GM19043 (cell line): ENCODE data around the gene HACD2.

Experiments used
- ATAC-seq: cut with Tn5 transposase; IDR thresholded peaks from one replicate; pipeline ENCODE4 v1.9.1; 2021; ENCODE audit warnings: low read depth; ENCODE audit not compliant: unreplicated experiment

HACD2 gene

GRCh38 chr3:123528130-123528529, 56.7 kb downstream of the HACD2 start:
- ATAC-seq, result no peak

- ATAC-seq, result no peak
Observed at GRCh38 chr3:123527046-123527445, 57.8 kb downstream of the HACD2 start.

- no peak for ATAC-seq
Observed at GRCh38 chr3:123526474-123526873, 58.4 kb downstream of the HACD2 start.

GRCh38 chr3:123525433-123525832, 59.4 kb downstream of the HACD2 start:
- no peak for ATAC-seq

GRCh38 chr3:123524981-123525380, 59.9 kb downstream of the HACD2 start:
- no peak for ATAC-seq

- no peak for ATAC-seq
Observed at GRCh38 chr3:123523023-123523412, 61.8 kb downstream of the HACD2 start.

- no peak for ATAC-seq
Observed at GRCh38 chr3:123522320-123523022, 62.4 kb downstream of the HACD2 start.

- ATAC-seq, result no peak
Observed at GRCh38 chr3:123521179-123521969, 63.5 kb downstream of the HACD2 start.

GRCh38 chr3:123520656-123521055, 64.2 kb downstream of the HACD2 start:
- ATAC-seq, result no peak

GRCh38 chr3:123518892-123519485, 65.9 kb downstream of the HACD2 start:
- no peak for ATAC-seq

- no peak for ATAC-seq
Observed at GRCh38 chr3:123511726-123512125, 73.1 kb downstream of the HACD2 start.

GRCh38 chr3:123511084-123511483, 73.8 kb downstream of the HACD2 start:
- no peak for ATAC-seq

- ATAC-seq, result no peak
Observed at GRCh38 chr3:123508178-123508577, 76.7 kb downstream of the HACD2 start.

GRCh38 chr3:123505820-123506219, 79.0 kb downstream of the HACD2 start:
- ATAC-seq, result no peak

- ATAC-seq, result no peak
Observed at GRCh38 chr3:123503203-123503602, 81.7 kb downstream of the HACD2 start.

GRCh38 chr3:123499322-123499721, 85.5 kb downstream of the HACD2 start:
- no peak for ATAC-seq

- ATAC-seq, result no peak
Observed at GRCh38 chr3:123498761-123499160, 86.1 kb downstream of the HACD2 start.

- ATAC-seq, result no peak
Observed at GRCh38 chr3:123493912-123494311, 90.9 kb downstream of the HACD2 start.

GRCh38 chr3:123491966-123492587, 92.8 kb downstream of the HACD2 start:
- no peak for ATAC-seq

- ATAC-seq, result peak; percentile 49
Observed at GRCh38 chr3:123489400-123490004, 95.4 kb downstream of the HACD2 start.
